ENCODE data around the gene MYBL2.

DNA sequence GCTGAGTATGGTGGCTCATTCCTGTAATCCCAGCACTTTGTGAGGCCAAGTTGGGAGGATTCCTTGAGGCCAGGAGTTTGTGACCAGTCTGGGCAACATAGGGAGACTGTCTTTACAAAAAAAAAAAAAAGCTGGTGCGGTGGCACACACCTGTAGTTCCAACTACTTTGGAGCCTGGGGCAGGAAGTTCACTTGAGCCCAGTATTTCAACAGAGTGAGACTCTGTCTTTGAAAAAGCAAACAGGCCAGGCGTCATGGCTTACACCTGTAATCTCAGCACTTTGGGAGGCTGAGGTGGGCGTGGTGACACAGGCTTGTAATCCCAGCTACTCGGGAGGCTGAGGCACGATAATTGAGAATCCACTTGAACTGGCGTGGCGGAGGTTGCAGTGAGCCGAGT, 28.7 kb downstream of the MYBL2 start:
- TF ChIP-seq, protein P1, sequence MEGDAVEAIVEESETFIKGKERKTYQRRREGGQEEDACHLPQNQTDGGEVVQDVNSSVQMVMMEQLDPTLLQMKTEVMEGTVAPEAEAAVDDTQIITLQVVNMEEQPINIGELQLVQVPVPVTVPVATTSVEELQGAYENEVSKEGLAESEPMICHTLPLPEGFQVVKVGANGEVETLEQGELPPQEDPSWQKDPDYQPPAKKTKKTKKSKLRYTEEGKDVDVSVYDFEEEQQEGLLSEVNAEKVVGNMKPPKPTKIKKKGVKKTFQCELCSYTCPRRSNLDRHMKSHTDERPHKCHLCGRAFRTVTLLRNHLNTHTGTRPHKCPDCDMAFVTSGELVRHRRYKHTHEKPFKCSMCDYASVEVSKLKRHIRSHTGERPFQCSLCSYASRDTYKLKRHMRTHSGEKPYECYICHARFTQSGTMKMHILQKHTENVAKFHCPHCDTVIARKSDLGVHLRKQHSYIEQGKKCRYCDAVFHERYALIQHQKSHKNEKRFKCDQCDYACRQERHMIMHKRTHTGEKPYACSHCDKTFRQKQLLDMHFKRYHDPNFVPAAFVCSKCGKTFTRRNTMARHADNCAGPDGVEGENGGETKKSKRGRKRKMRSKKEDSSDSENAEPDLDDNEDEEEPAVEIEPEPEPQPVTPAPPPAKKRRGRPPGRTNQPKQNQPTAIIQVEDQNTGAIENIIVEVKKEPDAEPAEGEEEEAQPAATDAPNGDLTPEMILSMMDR (IDR thresholded peaks at IDR 0.05), result no peak
- TF ChIP-seq POLR2A (IDR thresholded peaks at IDR 0.05), result no peak

All from Peyer's patch (tissue), 4 donors.